Measurements from ENCODE around the gene BCAS1.

Gene BCAS1

GRCh38 chr20:54107600-54108325, 37.4 kb upstream of the BCAS1 start:
- TF ChIP-seq TCF12 (IDR thresholded peaks at IDR 0.05; ENCODE audit: low read depth), result no peak
- TF ChIP-seq, protein P1, sequence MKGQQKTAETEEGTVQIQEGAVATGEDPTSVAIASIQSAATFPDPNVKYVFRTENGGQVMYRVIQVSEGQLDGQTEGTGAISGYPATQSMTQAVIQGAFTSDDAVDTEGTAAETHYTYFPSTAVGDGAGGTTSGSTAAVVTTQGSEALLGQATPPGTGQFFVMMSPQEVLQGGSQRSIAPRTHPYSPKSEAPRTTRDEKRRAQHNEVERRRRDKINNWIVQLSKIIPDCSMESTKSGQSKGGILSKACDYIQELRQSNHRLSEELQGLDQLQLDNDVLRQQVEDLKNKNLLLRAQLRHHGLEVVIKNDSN (IDR thresholded peaks at IDR 0.05), result no peak
- TF ChIP-seq YY1 (IDR thresholded peaks at IDR 0.05; ENCODE audit: low read depth), result no peak
- TF ChIP-seq, protein P2, sequence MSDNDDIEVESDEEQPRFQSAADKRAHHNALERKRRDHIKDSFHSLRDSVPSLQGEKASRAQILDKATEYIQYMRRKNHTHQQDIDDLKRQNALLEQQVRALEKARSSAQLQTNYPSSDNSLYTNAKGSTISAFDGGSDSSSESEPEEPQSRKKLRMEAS (IDR thresholded peaks at IDR 0.05), result no peak

- TF ChIP-seq EGR1 (IDR thresholded peaks at IDR 0.05), result no peak
- no peak for TF ChIP-seq TEAD4 (IDR thresholded peaks at IDR 0.05)
- no peak for TF ChIP-seq CEBPB (IDR thresholded peaks at IDR 0.05)
- TF ChIP-seq, protein P2 (IDR thresholded peaks at IDR 0.05), result no peak
- no peak for TF ChIP-seq CREB1 (IDR thresholded peaks at IDR 0.05; ENCODE audit: low read depth)
- no peak for TF ChIP-seq TAF1 (IDR thresholded peaks at IDR 0.05; ENCODE audit: low read depth)
- no peak for TF ChIP-seq REST (IDR thresholded peaks at IDR 0.05; ENCODE audit: low read depth)
- no peak for TF ChIP-seq YY1 (IDR thresholded peaks at IDR 0.05; ENCODE audit: low read depth)
These were observed 36.8 kb upstream of the BCAS1 start for GRCh38 chr20:54107181-54107580.

DNA sequence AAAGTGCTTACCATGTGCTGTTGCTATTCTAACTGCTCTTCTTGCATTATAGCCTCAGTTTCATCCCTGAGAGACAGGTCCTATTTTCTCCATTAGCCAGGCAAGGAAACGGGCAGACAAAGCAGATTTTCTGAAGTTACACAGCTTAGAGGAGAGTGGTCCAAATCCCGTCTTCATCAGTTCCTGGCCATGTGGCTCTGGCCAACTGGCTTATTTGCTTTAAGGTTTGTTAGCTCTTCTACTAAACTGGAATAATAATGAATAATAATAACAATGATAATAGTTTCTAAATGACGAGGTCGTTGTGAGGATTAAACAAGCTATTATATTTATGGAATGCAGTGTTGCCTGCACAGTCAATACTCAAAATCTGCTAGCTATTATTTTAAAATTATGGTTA, 35.8 kb upstream of the BCAS1 start:
- TF ChIP-seq TAF1 (IDR thresholded peaks at IDR 0.05; ENCODE audit: low read depth) (no peak), FOXM1 (IDR thresholded peaks at IDR 0.05; ENCODE audit: borderline replicate concordance, low read depth) (no peak)

GRCh38 chr20:54105653-54106052, 35.3 kb upstream of the BCAS1 start:
- TF ChIP-seq EGR1 (IDR thresholded peaks at IDR 0.05) (no peak), CREB1 (IDR thresholded peaks at IDR 0.05; ENCODE audit: low read depth) (no peak), TAF1 (IDR thresholded peaks at IDR 0.05; ENCODE audit: low read depth) (no peak), NFIC (IDR thresholded peaks at IDR 0.05) (no peak), YY1 (IDR thresholded peaks at IDR 0.05; ENCODE audit: low read depth) (no peak)

- TF ChIP-seq ZBTB7A (IDR thresholded peaks at IDR 0.05; ENCODE audit: low read depth), result no peak
- no peak for TF ChIP-seq EGR1 (IDR thresholded peaks at IDR 0.05)
- no peak for TF ChIP-seq FOXM1 (IDR thresholded peaks at IDR 0.05; ENCODE audit: borderline replicate concordance, low read depth)
- TF ChIP-seq, protein P2 (IDR thresholded peaks at IDR 0.05), result no peak
- no peak for TF ChIP-seq YY1 (IDR thresholded peaks at IDR 0.05; ENCODE audit: low read depth)
- TF ChIP-seq EP300 (IDR thresholded peaks at IDR 0.05; ENCODE audit: borderline replicate concordance), result no peak
- no peak for TF ChIP-seq TEAD4 (IDR thresholded peaks at IDR 0.05)
- TF ChIP-seq, protein P1 (IDR thresholded peaks at IDR 0.05), result no peak
- TF ChIP-seq TAF1 (IDR thresholded peaks at IDR 0.05; ENCODE audit: low read depth), result no peak
- TF ChIP-seq CEBPB (IDR thresholded peaks at IDR 0.05), result no peak
- no peak for TF ChIP-seq REST (IDR thresholded peaks at IDR 0.05; ENCODE audit: low read depth)
- TF ChIP-seq RAD21 (IDR thresholded peaks at IDR 0.05; ENCODE audit: low read depth), result no peak
- no peak for TF ChIP-seq NFIC (IDR thresholded peaks at IDR 0.05)
- TF ChIP-seq TCF12 (IDR thresholded peaks at IDR 0.05; ENCODE audit: low read depth), result no peak
- TF ChIP-seq CREB1 (IDR thresholded peaks at IDR 0.05; ENCODE audit: low read depth), result no peak
These were observed 34.4 kb upstream of the BCAS1 start for GRCh38 chr20:54104781-54105180.

DNA sequence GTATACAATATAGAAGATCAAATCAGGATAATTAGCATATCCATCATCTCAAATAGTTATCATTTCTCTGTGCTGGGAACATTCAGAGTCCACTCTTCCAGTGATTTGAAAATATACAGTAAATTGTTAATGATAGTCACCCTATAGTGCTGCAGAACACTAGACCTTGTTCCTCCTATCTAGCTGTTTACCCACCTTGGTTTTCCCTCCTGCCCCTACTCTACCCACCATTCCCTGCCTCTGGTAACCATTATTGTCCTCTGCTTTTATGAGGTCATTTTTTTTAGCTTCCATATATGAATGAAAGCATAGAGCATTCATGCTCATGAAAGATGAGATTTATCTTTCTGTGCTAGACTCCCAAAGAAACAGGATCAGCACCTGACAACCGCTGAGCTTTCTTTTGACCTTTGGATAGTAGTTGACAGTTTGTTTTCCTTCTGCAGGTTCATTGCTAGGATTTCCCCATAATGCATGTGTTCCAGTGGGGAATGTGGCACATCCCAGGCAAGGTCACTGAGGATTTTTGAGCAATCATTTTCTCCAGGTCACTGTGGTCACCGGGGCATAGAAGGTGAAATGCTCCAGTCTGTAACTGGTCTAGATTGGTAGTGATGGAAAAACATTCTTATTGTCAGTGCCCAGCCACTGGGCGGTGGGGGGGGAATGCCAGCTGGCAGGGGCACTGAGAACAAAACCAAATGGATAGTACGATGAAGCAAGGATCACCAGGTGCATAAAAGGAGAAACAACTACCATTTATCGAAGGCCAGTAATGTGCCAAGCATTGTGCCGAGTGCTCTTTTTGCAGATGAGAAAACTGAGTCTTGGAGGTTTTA, 33.6 kb upstream of the BCAS1 start:
- TF ChIP-seq, protein P2 (IDR thresholded peaks at IDR 0.05), result 0 out of 2 replicates have a peak, but pooled peaks have one; percentile 2
- TF ChIP-seq EP300 (IDR thresholded peaks at IDR 0.05; ENCODE audit: borderline replicate concordance), result no peak
- no peak for TF ChIP-seq EGR1 (IDR thresholded peaks at IDR 0.05)
